ENCODE data around the gene TMTC1.

GRCh38 chr12:29709496-29710040, 74.2 kb downstream of the TMTC1 start:
- TF ChIP-seq CTCF (optimal IDR thresholded peaks at IDR 0.05 in 1 of 3, IDR thresholded peaks at IDR 0.05 in 1 of 3, conservative IDR thresholded peaks at IDR 0.05 in 1 of 3; ENCODE audit: extremely low read depth in 1 of 3, insufficient read depth in 2 of 3, low read length in 3 of 3) (no peak), EZH2 (IDR thresholded peaks at IDR 0.05; ENCODE audit: low read length) (no peak)
